KOPT-K1 (cell line): ENCODE results near the gene JAK2.

ENCODE experiments used
- H3K27ac ChIP-seq: fragments of 200-600 bp; sonication (generic); 2 replicates; pipeline ENCODE4 v1.5.1; 2016; ENCODE audit warnings: antibody characterized with exemption, mild to moderate bottlenecking, low read depth, low read length; ENCODE audit not compliant: poor library complexity, severe bottlenecking
- H3K36me3 ChIP-seq: fragments of 200-600 bp; sonication (generic); 2 replicates; pipeline ENCODE4 v1.5.1; 2017; ENCODE audit warnings: antibody characterized with exemption, mild to moderate bottlenecking, low read length, moderate library complexity; ENCODE audit not compliant: insufficient read depth
- H3K9me3 ChIP-seq: fragments of 200-600 bp; sonication (generic); 2 replicates; pipeline ENCODE4 v1.5.1; 2017; ENCODE audit warnings: antibody characterized with exemption, low read length, mild to moderate bottlenecking; ENCODE audit not compliant: insufficient read depth, poor library complexity, severe bottlenecking

The JAK2 gene

GRCh38 chr9:5113994-5114748 lies 129.1 kb downstream of the JAK2 start:
- peaks cover 38% of the 10 kb centered on the region for H3K36me3 ChIP-seq
- peaks cover 20% of the 10 kb centered on the region for H3K9me3 ChIP-seq
- no peak overlapping the region for H3K27ac ChIP-seq

GRCh38 chr9:5122116-5122515 lies 137.0 kb downstream of the JAK2 start:
- H3K27ac ChIP-seq: no peak overlapping the region
- H3K9me3 ChIP-seq: no peaks in the 10 kb centered on the region
- H3K36me3 ChIP-seq: peaks cover 12% of the 10 kb centered on the region

GRCh38 chr9:5122516-5122915 lies 137.4 kb downstream of the JAK2 start:
- no peak overlapping the region for H3K27ac ChIP-seq
- peaks cover 12% of the 10 kb centered on the region for H3K36me3 ChIP-seq
- H3K9me3 ChIP-seq: no peaks in the 10 kb centered on the region

GRCh38 chr9:5140151-5140550 lies 155.1 kb downstream of the JAK2 start:
- Histone ChIP-seq H3K9me3 (peaks cover 8% of the 10 kb centered on the region), H3K27ac (no peak overlapping the region), H3K36me3 (no peaks in the 10 kb centered on the region)

GRCh38 chr9:5144217-5144616 lies 159.1 kb downstream of the JAK2 start:
- peaks cover 8% of the 10 kb centered on the region for H3K9me3 ChIP-seq
- no peak overlapping the region for H3K27ac ChIP-seq
- H3K36me3 ChIP-seq: no peaks in the 10 kb centered on the region

- H3K9me3 ChIP-seq: peaks cover 8% of the 10 kb centered on the region
- no peaks in the 10 kb centered on the region for H3K36me3 ChIP-seq
- H3K27ac ChIP-seq: no peak overlapping the region
Observed at GRCh38 chr9:5146241-5146640, 161.2 kb downstream of the JAK2 start.
